GM12878 (cell line): Measurements from ENCODE around the gene B4GALT5. TPM values are rescaled to one million over a fixed set of nuclear protein-coding genes. Genes with fewer than 3 reads are reported as not detected.

Experiments
- ATAC-seq: fragments of 200-7000 bp; cut with Tn5 transposase; 3 replicates; pipeline ENCODE4 v1.9.1; 2020; ENCODE audit warnings: mild to moderate bottlenecking, moderate library complexity
- BruUV-seq: library from RNA; stranded (reverse); fragments of 400-500 nt; replicated peaks from 2 replicates; lab custom pipeline; 2021; lab: Mats Ljungman, UMichigan
- CTCF ChIA-PET: fragments of 300-600 bp; sonication (Branson Sonifier 250); formaldehyde crosslinking; extraction: SDS; loops from one replicate; lab custom pipeline; 2021; ENCODE audit warnings: inconsistent platforms; lab: Yijun Ruan, JAX
- POLR2A ChIA-PET: fragments of 350-600 bp; formaldehyde crosslinking; extraction: SDS; loops from one replicate; lab custom pipeline; 2021; ENCODE audit warnings: inconsistent platforms; lab: Charles Lee
- RAD21 ChIA-PET: fragments of 300-600 bp; sonication (Branson Sonifier 250); formaldehyde crosslinking; loops from one replicate; lab custom pipeline; 2023; ENCODE audit warnings: antibody characterized with exemption; ENCODE audit not compliant: unreplicated experiment; lab: Charles Lee
- SMC1A ChIA-PET: fragments of 300-600 bp; sonication (Branson Sonifier 250); formaldehyde crosslinking; loops from one replicate; lab custom pipeline; 2023; ENCODE audit not compliant: unreplicated experiment, uncharacterized antibody; lab: Charles Lee
- DNase-seq: peaks from one replicate; pipeline ENCODE4 v3.0.0-alpha.2; 2011; ENCODE audit warnings: low read depth, low spot score
- FAIRE-seq: peaks from 3 replicates; lab custom pipeline; 2011; peaks lifted over from hg19 to GRCh38; lab: Jason Lieb, UNC
- H2AFZ ChIP-seq: 2 replicates; pipeline ENCODE4 v1.6.0; 2011; ENCODE audit warnings: low read depth, low read length, control low read depth; ENCODE audit not compliant: control insufficient read depth
- H3K27ac ChIP-seq: 2 replicates; pipeline ENCODE4 v1.5.1; 2011; ENCODE audit warnings: control low read depth; ENCODE audit not compliant: control insufficient read depth, insufficient read depth
- H3K27me3 ChIP-seq, 2 experiments: replicated peaks in 1 of 2; 2 replicates each; pipeline versions ENCODE4 v1.6.0 to v1.6.1; 2011; ENCODE audit warnings: low read length in 1 of 2; ENCODE audit not compliant: control insufficient read depth in 2 of 2, insufficient read depth in 2 of 2
- H3K36me3 ChIP-seq, 2 experiments: 2 replicates each; pipeline ENCODE4 v1.5.1; 2011; ENCODE audit warnings: low read length in 1 of 2; ENCODE audit not compliant: control insufficient read depth in 2 of 2, insufficient read depth in 2 of 2
- H3K4me1 ChIP-seq: 2 replicates; pipeline ENCODE4 v1.6.1; 2011; ENCODE audit warnings: mild to moderate bottlenecking, low read length, moderate library complexity, mixed read lengths; ENCODE audit not compliant: control insufficient read depth, insufficient read depth
- H3K4me2 ChIP-seq: 2 replicates; pipeline ENCODE4 v1.6.0; 2011; ENCODE audit warnings: control low read depth; ENCODE audit not compliant: control insufficient read depth, insufficient read depth
- H3K4me3 ChIP-seq: fragments of 200-600 bp; sonication (generic); 2 replicates; pipeline ENCODE4 v1.5.1; 2016
- H3K79me2 ChIP-seq: 2 replicates; pipeline ENCODE4 v1.6.0; 2011; ENCODE audit warnings: low read length; ENCODE audit not compliant: control insufficient read depth, insufficient read depth
- H3K9ac ChIP-seq: 2 replicates; pipeline ENCODE4 v1.8.0; 2011; ENCODE audit warnings: low read length, control low read depth, mixed read lengths; ENCODE audit not compliant: control insufficient read depth, insufficient read depth
- H3K9me3 ChIP-seq: replicated peaks from 3 replicates; pipeline ENCODE4 v1.5.1; 2011; ENCODE audit warnings: mild to moderate bottlenecking, low read length; ENCODE audit not compliant: control insufficient read depth, insufficient read depth
- H4K20me1 ChIP-seq: 2 replicates; pipeline ENCODE4 v1.6.0; 2011; ENCODE audit not compliant: control insufficient read depth, insufficient read depth
- EZH2 ChIP-seq: IDR thresholded peaks from 2 replicates; pipeline ENCODE4 v1.6.1; 2012; ENCODE audit warnings: low read depth, mild to moderate bottlenecking, control low read depth, inconsistent platforms, low read length, borderline replicate concordance; ENCODE audit not compliant: control insufficient read depth
- IKZF2 ChIP-seq, 2 experiments: fragments of 450-650 bp; IDR thresholded peaks; 2 replicates each; pipeline ENCODE4 v1.6.1; 2017; ENCODE audit warnings: mild to moderate bottlenecking in 2 of 2, moderate library complexity in 2 of 2
- POLR2A ChIP-seq: IDR thresholded peaks from 2 replicates; pipeline ENCODE4 v1.6.1; 2011; ENCODE audit warnings: low read depth, mild to moderate bottlenecking, low read length
- RUNX3 ChIP-seq: IDR thresholded peaks from 2 replicates; pipeline ENCODE4 v1.6.1; 2012; ENCODE audit warnings: low read length, inconsistent platforms
- WGBS: methylation state at CpG from one replicate; pipeline ENCODE4 v1.1.6; 2016; ENCODE audit warnings: low lambda C conversion rate; ENCODE audit not compliant: insufficient replicate concordance, insufficient coverage; ENCODE audit errors: missing lambda C conversion rate; 5-methylcytosine and 5-hydroxymethylcytosine counted together
- in situ Hi-C: fragments of 300-500 bp; cut with MboI; formaldehyde crosslinking; loops from 9 replicates; pipeline ENCODE4 v1.14.3; 2018; ENCODE audit warnings: mixed read lengths
- intact Hi-C: fragments of 100-400 bp; cut with micrococcal nuclease; formaldehyde crosslinking; loops from one replicate; pipeline ENCODE4 v1.14.2; 2022; ENCODE audit not compliant: unreplicated experiment
- polyA plus RNA-seq, 11 experiments: library from polyadenylated mRNA; depleted of rRNA in 4 of 11; unstranded in 6 of 11; stranded (reverse) in 5 of 11; fragments of >200 nt; fragmentation: Nextera tagmentation in 4 of 11; fragmentation: Illumina TruSeq in 1 of 11; extraction: Ambion mirVana in 4 of 11; extraction: Trizol in 1 of 11; gene quantifications; 1 replicate in 1 of 11; 2 replicates in 10 of 11; pipeline versions ENCODE4 v1.2.1 to v1.2.3, GENCODE V29; 2011 to 2016; ENCODE audit warnings: inconsistent platforms in 2 of 11, missing spikeins in 2 of 11, low read depth in 1 of 11
- total RNA-seq, 4 experiments: library from RNA; depleted of rRNA in 3 of 4; stranded (reverse); fragments of >200 nt in 3 of 4; fragmentation: Illumina TruSeq in 1 of 4; extraction: Trizol in 1 of 4; gene quantifications; 2 replicates each; pipeline versions ENCODE4 v1.2.1 to v1.2.3, GENCODE V29; 2013 to 2021
- TF ChIP-seq, protein P1 (sequence below): fragments of 450-650 bp; formaldehyde crosslinking; IDR thresholded peaks from 2 replicates; pipeline ENCODE4 v1.4.0; 2020; ENCODE audit warnings: mild to moderate bottlenecking, moderate library complexity

B4GALT5 gene
- total and polyA plus RNA-seq, 10 of the 15 experiments (the other 5 are each of a cell fraction or from before 2014, with no cell fraction given): 2.0 to 55.5 (median 20.2) TPM

DNA sequence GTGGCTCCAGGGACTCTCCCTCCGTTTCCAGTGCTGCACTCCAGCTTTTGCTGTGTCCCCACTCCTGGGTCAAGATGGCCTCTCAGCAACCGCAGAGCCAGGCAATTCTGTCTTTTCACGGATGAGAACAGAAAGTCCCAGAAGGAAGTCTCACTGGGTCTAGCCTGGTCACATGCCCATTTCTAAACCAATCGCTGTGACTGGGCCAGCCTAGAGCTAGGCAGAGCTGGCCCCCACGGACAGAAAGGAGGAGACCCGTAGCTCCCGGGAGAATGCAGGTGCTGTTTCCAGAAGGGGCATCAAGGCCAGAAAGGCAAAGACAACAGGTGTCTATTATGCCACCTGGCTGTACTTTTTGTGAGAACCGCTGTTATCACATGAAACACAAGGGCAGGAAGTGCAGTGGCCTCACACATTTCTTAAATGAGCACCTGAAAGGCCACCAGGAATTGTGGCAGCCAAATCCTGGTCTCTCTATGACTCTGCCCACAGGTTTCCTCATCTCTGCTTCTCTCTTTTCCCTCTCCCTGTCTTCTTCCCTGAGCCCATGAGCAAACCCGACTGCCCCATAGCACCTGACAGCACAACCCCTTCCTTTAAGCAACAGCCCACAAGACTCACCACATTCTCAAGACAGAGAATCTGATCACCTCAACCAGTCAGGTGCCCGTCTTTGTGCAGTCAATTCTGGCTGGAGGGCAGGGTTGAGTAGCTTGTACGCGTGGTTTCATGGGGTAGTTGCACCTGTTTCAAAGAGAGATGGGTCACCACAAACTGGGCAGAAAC lies 37.1 kb upstream of the B4GALT5 start (continued):
- TF ChIP-seq, protein P1, sequence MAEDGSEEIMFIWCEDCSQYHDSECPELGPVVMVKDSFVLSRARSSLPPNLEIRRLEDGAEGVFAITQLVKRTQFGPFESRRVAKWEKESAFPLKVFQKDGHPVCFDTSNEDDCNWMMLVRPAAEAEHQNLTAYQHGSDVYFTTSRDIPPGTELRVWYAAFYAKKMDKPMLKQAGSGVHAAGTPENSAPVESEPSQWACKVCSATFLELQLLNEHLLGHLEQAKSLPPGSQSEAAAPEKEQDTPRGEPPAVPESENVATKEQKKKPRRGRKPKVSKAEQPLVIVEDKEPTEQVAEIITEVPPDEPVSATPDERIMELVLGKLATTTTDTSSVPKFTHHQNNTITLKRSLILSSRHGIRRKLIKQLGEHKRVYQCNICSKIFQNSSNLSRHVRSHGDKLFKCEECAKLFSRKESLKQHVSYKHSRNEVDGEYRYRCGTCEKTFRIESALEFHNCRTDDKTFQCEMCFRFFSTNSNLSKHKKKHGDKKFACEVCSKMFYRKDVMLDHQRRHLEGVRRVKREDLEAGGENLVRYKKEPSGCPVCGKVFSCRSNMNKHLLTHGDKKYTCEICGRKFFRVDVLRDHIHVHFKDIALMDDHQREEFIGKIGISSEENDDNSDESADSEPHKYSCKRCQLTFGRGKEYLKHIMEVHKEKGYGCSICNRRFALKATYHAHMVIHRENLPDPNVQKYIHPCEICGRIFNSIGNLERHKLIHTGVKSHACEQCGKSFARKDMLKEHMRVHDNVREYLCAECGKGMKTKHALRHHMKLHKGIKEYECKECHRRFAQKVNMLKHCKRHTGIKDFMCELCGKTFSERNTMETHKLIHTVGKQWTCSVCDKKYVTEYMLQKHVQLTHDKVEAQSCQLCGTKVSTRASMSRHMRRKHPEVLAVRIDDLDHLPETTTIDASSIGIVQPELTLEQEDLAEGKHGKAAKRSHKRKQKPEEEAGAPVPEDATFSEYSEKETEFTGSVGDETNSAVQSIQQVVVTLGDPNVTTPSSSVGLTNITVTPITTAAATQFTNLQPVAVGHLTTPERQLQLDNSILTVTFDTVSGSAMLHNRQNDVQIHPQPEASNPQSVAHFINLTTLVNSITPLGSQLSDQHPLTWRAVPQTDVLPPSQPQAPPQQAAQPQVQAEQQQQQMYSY (CRISPR knock-in tag): no peak
- peak; percentile 88 for TF ChIP-seq IKZF2 (IDR thresholded peaks at IDR 0.05)

DNA sequence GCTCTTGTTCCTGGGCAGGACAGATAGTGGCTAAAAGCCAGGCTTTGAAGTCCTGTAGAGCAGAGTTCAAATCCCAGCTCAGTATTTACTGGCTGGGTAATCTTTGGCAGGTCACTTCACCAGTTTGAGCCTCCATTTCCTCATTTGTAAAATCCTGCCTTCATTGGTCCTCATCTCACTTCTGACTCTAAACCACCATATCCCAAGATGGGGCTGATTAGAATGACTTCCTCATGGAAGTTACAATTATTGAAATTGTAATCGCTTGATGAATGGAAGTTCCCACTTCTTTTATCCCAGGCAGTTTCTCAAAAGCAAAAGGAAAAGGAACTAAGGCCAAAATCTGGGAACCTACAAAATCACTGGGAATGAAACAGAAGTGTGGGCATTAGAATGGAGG lies 35.9 kb upstream of the B4GALT5 start:
- Histone ChIP-seq H3K36me3 (no peaks in the 10 kb centered on the region), H3K27ac (no peak overlapping the region), H3K9ac (no peak overlapping the region), H3K4me3 (no peak overlapping the region), H2AFZ (no peak overlapping the region), H4K20me1 (no peaks in the 10 kb centered on the region), H3K4me2 (no peak overlapping the region), H3K9me3 (no peaks in the 10 kb centered on the region), H3K4me1 (peaks cover 17% of the 10 kb centered on the region), H3K27me3 (no peaks in the 10 kb centered on the region), H3K79me2 (no peaks in the 10 kb centered on the region)
- TF ChIP-seq EZH2: no peak
- no peak for TF ChIP-seq POLR2A
- TF ChIP-seq RUNX3: no peak
- FAIRE-seq (no peak), ATAC-seq (no peak), DNase-seq (no peak)
- intact Hi-C loops: no loop called here
- no TSS peak for BruUV-seq
- ChIA-PET CTCF (interaction anchor here (1.3 kb wide), 1 partner anchor 37 kb away, joined by 3 read pairs; no protein-coding TSS in a partner anchor), RAD21 (interaction anchor here (0.7 to 3.4 kb wide), 3 partner anchors 35 to 64 kb away, joined by 4 to 10 read pairs (median 4); no protein-coding TSS in a partner anchor), SMC1A (interaction anchor here (0.6 to 2.2 kb wide), 5 partner anchors 9 to 96 kb away, joined by 3 to 12 read pairs (median 4); no protein-coding TSS in a partner anchor), POLR2A (interaction anchor here (1.0 to 1.8 kb wide), 2 partner anchors 26 to 39 kb away, joined by 3 read pairs; no protein-coding TSS in a partner anchor)
- WGBS: 100% methylated on average over 1 of the region's 1 CpG
- in situ Hi-C loops: no loop called here
